A673 (cell line): ENCODE measurements around the gene DEDD2.

Experiments used
- CTCF ChIP-seq: fragments of 300-800, 200-600 bp; sonication (generic); conservative IDR thresholded peaks from 2 replicates; pipeline ENCODE4 v1.5.1; 2017; ENCODE audit warnings: low read depth, mild to moderate bottlenecking, antibody characterized with exemption, low read length, moderate library complexity, mixed read lengths
- EZH2 ChIP-seq: fragments of 200-600 bp; sonication (generic); IDR thresholded peaks from 2 replicates; pipeline ENCODE4 v1.6.1; 2017; ENCODE audit warnings: borderline replicate concordance, low read depth, mild to moderate bottlenecking, mixed read lengths, antibody characterized with exemption, low read length; ENCODE audit not compliant: poor library complexity, severe bottlenecking

GRCh38 chr19:42207767-42208271, 9.7 kb downstream of the DEDD2 start:
- TF ChIP-seq CTCF (no peak), EZH2 (no peak)
